ENCODE results near the gene ABLIM2. TPM values are rescaled to one million over a fixed set of nuclear protein-coding genes. Genes with fewer than 3 reads are reported as not detected.

ABLIM2 gene
- total RNA-seq, 1 experiment from 2014 or later = 1.0 TPM

DNA sequence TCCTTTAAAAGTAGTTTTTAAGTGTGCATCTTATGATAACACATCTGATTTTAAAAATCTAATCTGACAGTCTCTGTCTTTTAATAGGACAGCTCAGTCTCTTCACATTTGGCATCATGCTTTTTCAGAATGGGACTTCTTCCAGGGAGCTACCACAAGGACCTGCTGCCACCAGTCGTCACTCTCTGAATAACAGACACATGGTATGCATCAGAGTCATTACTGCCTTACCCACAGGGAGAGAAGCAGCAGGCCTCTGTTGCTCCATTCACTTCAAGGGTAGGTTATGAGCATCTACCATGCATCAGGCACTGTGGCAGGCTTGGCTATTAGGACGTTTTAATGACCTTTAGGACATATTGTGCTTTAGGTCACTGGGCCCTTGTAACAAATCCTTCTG lies 169.0 kb downstream of the ABLIM2 start:
- Histone ChIP-seq H4K5ac (ENCODE audit: insufficient read length, low read depth, low read length) (no peak overlapping the region), H3K79me2 (ENCODE audit: insufficient read depth, low read length) (no peaks in the 10 kb centered on the region), H3K4me2 (ENCODE audit: insufficient read depth, insufficient read length, low read length) (no peak overlapping the region), H2AFZ (ENCODE audit: low read length) (no peak overlapping the region), H3K9ac (ENCODE audit: extremely low read depth, insufficient read length, low read length) (no peak overlapping the region), H3K14ac (ENCODE audit: insufficient read depth, low read length) (no peak overlapping the region), H3K27me3 (ENCODE audit: insufficient read depth, low read length) (no peaks in the 10 kb centered on the region), H3K4me1 (ENCODE audit: insufficient read depth, low read length) (no peaks in the 10 kb centered on the region), H2BK120ac (ENCODE audit: low read depth, low read length, poor library complexity, severe bottlenecking) (no peak overlapping the region), H3K56ac (ENCODE audit: insufficient read length, low read depth, low read length) (no peak overlapping the region), H3K27ac (ENCODE audit: insufficient read length, low read depth, low read length) (no peak overlapping the region), H2AK5ac (ENCODE audit: insufficient read length, low read length) (no peak overlapping the region), H3K23ac (ENCODE audit: insufficient read length, low read depth, low read length) (no peak overlapping the region), H2BK12ac (ENCODE audit: insufficient read length, low read depth, low read length) (no peak overlapping the region), H4K91ac (ENCODE audit: insufficient read length, low read depth, low read length) (no peak overlapping the region), H2BK5ac (ENCODE audit: insufficient read length, low read length) (no peak overlapping the region), H2BK15ac (ENCODE audit: low read depth, low read length) (no peak overlapping the region), H4K8ac (replicated peaks; ENCODE audit: insufficient read length, low read depth, low read length) (no peak overlapping the region), H3K4ac (ENCODE audit: low read depth, low read length) (no peak overlapping the region), H3K79me1 (ENCODE audit: insufficient read depth, low read depth, low read length, poor library complexity, severe bottlenecking) (no peaks in the 10 kb centered on the region), H3K9me3 (ENCODE audit: control insufficient read depth, low read depth, low read length) (no peaks in the 10 kb centered on the region), H4K20me1 (ENCODE audit: control insufficient read depth, insufficient read depth, insufficient read length) (no peaks in the 10 kb centered on the region), H3K18ac (ENCODE audit: insufficient read length, low read depth, low read length) (no peak overlapping the region), H3K23me2 (ENCODE audit: insufficient read length, low read depth, low read length, poor library complexity, severe bottlenecking) (no peaks in the 10 kb centered on the region), H2BK20ac (ENCODE audit: low read depth, low read length, poor library complexity, severe bottlenecking) (no peak overlapping the region), H3T11ph (ENCODE audit: low read length) (no peak overlapping the region)
- Mint-ChIP-seq H3K9me3 (no peaks in the 10 kb centered on the region), H3K27me3 (ENCODE audit: low read depth) (no peaks in the 10 kb centered on the region), H3K36me3 (ENCODE audit: insufficient read depth in 1 of 3, low read depth in 3 of 3) (no peaks in the 10 kb centered on the region), H3K4me3 (no peak overlapping the region), H3K4me1 (peaks cover 8 to 10% of the 10 kb centered on the region in 2 experiments), H3K27ac (no peak overlapping the region)
- DNase-seq = no peak
- WGBS (ENCODE audit: extremely low coverage, insufficient read length, low lambda C conversion rate) = no CpG with 5 or more reads among the region's 2 CpGs
- TF ChIP-seq, protein P1, sequence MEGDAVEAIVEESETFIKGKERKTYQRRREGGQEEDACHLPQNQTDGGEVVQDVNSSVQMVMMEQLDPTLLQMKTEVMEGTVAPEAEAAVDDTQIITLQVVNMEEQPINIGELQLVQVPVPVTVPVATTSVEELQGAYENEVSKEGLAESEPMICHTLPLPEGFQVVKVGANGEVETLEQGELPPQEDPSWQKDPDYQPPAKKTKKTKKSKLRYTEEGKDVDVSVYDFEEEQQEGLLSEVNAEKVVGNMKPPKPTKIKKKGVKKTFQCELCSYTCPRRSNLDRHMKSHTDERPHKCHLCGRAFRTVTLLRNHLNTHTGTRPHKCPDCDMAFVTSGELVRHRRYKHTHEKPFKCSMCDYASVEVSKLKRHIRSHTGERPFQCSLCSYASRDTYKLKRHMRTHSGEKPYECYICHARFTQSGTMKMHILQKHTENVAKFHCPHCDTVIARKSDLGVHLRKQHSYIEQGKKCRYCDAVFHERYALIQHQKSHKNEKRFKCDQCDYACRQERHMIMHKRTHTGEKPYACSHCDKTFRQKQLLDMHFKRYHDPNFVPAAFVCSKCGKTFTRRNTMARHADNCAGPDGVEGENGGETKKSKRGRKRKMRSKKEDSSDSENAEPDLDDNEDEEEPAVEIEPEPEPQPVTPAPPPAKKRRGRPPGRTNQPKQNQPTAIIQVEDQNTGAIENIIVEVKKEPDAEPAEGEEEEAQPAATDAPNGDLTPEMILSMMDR (conservative IDR thresholded peaks at IDR 0.05) = no peak
